Chondrocyte (in vitro differentiated cells): ENCODE results near the gene STMN3. TPM values are rescaled to one million over a fixed set of nuclear protein-coding genes. Genes with fewer than 3 reads are reported as not detected.

Experiments
- DNase-seq: peaks from one replicate; pipeline ENCODE4 v3.0.0; 2021; ENCODE audit warnings: mixed read lengths, low spot score
- H3K27ac Mint-ChIP-seq: one replicate; pipeline ENCODE4 v1.8.0; 2021; ENCODE audit warnings: mild to moderate bottlenecking, moderate library complexity, mixed read lengths; ENCODE audit not compliant: unreplicated experiment
- H3K27me3 Mint-ChIP-seq: 2 replicates; pipeline ENCODE4 v1.8.0; 2021; ENCODE audit warnings: low read depth, mixed read lengths
- H3K36me3 Mint-ChIP-seq: 2 replicates; pipeline ENCODE4 v1.8.0; 2021; ENCODE audit warnings: low read depth, mixed read lengths
- H3K4me1 Mint-ChIP-seq: 2 replicates; pipeline ENCODE4 v1.8.0; 2021; ENCODE audit warnings: low read depth, mild to moderate bottlenecking, mixed read lengths
- H3K4me3 Mint-ChIP-seq: one replicate; pipeline ENCODE4 v1.8.0; 2021; ENCODE audit warnings: mild to moderate bottlenecking, moderate library complexity, mixed read lengths; ENCODE audit not compliant: unreplicated experiment
- H3K9me3 Mint-ChIP-seq: 2 replicates; pipeline ENCODE4 v1.8.0; 2021; ENCODE audit warnings: low read depth, mixed read lengths
- total RNA-seq: library from RNA; stranded (reverse); gene quantifications from 3 replicates; pipeline ENCODE4 v1.2.1, GENCODE V29; 2021
- TF ChIP-seq, protein P1 (sequence below): fragments of 200-600 bp; sonication (generic); IDR thresholded peaks from 2 replicates; pipeline ENCODE4 v1.5.0; 2021; ENCODE audit warnings: antibody characterized with exemption, mild to moderate bottlenecking, moderate library complexity

The STMN3 gene
- total RNA-seq, 1 donor from 2014 or later, result 7.8 TPM

DNA sequence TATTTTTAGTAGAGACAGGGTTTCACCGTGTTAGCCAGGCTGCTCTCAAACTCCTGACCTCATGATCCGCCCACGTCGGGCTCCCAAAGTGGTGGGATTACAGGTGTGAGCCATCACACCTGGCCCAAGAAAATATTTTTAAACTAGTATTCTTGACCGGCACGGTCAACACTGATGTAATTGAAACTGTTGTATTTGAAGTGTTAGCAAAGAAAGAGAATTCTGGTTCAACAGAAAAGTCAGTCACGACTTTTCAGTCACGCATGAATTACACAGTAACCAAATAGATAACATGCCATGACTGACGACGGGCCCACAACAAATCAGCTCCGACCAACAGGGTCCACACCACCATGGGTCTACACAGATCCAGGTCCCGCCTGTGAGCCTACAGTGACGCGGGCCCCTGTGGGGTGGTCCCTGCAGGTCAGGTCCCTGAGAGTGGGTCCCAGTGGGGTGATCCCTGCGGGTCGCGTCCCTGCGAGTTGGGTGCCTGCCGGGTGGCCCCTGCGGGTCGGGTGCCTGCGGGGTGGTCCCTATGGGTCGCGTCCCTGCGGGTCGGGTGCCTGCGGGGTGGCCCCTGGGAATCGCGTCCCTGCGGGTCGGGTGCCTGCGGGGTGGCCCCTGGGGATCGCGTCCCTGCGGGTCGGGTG, 27.3 kb downstream of the STMN3 start:
- H3K4me1 Mint-ChIP-seq, result peaks cover 18% of the 10 kb centered on the region
- peak; percentile 83 for DNase-seq
- H3K27ac Mint-ChIP-seq, result peak overlapping the region; percentile 92
- TF ChIP-seq, protein P1, sequence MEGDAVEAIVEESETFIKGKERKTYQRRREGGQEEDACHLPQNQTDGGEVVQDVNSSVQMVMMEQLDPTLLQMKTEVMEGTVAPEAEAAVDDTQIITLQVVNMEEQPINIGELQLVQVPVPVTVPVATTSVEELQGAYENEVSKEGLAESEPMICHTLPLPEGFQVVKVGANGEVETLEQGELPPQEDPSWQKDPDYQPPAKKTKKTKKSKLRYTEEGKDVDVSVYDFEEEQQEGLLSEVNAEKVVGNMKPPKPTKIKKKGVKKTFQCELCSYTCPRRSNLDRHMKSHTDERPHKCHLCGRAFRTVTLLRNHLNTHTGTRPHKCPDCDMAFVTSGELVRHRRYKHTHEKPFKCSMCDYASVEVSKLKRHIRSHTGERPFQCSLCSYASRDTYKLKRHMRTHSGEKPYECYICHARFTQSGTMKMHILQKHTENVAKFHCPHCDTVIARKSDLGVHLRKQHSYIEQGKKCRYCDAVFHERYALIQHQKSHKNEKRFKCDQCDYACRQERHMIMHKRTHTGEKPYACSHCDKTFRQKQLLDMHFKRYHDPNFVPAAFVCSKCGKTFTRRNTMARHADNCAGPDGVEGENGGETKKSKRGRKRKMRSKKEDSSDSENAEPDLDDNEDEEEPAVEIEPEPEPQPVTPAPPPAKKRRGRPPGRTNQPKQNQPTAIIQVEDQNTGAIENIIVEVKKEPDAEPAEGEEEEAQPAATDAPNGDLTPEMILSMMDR, result no peak
- H3K4me3 Mint-ChIP-seq, result peak overlapping the region; percentile 65
- no peaks in the 10 kb centered on the region for H3K36me3 Mint-ChIP-seq
- H3K27me3 Mint-ChIP-seq, result no peaks in the 10 kb centered on the region
- no peaks in the 10 kb centered on the region for H3K9me3 Mint-ChIP-seq

DNA sequence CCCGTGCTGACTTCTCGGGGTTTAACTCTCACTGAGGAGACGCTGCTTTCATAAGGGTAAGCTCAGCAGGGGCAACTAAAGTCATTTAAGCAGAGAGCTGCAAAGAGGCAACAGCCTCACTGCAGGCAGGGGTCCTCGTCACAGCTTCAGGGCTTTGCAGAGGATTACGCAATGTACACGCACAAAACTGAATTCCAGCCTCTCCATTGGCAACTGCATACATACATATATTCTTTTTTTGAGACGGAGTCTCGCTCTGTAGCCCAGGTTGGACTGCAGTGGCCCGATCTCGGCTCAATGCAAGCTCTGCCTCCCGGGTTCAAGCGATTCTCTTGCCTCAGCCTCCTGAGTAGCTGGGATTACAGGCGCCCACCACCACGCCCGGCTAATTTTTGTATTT, 28.7 kb downstream of the STMN3 start:
- no peak overlapping the region for H3K4me3 Mint-ChIP-seq

DNA sequence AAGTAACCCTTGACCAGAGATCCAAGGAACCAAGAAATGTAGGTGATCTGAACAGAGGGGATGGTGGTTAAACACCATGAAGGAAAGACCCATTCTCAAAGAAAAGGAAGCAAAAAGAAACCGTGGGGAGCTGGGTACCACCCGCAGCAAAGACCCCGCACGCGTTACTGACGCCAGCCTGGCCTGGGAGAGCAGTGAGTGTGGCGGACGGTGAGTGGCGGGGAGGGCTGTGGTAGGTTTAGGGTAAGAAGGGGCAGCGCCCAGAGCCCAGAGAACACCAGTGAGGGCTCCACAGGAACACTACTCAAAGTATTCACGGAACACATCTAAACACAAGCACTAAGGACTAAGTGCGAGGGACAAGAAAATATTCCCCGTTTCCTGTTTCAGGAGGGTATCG, 30.5 kb downstream of the STMN3 start:
- peak; percentile 81 for DNase-seq
- H3K27me3 Mint-ChIP-seq, result no peaks in the 10 kb centered on the region
- no peak overlapping the region for H3K27ac Mint-ChIP-seq
- H3K9me3 Mint-ChIP-seq, result no peaks in the 10 kb centered on the region
- TF ChIP-seq, protein P1, result no peak
- peaks cover 3% of the 10 kb centered on the region for H3K36me3 Mint-ChIP-seq
- H3K4me3 Mint-ChIP-seq, result no peak overlapping the region
- H3K4me1 Mint-ChIP-seq, result peaks cover 10% of the 10 kb centered on the region

More for the DNA sequence above, 28.7 kb downstream of the STMN3 start:
- Mint-ChIP-seq H3K36me3 (no peaks in the 10 kb centered on the region), H3K27me3 (no peaks in the 10 kb centered on the region), H3K9me3 (no peaks in the 10 kb centered on the region), H3K4me1 (peaks cover 20% of the 10 kb centered on the region), H3K27ac (no peak overlapping the region)
- TF ChIP-seq, protein P1, result peak; percentile 19
- DNase-seq, result peak; percentile 11

DNA sequence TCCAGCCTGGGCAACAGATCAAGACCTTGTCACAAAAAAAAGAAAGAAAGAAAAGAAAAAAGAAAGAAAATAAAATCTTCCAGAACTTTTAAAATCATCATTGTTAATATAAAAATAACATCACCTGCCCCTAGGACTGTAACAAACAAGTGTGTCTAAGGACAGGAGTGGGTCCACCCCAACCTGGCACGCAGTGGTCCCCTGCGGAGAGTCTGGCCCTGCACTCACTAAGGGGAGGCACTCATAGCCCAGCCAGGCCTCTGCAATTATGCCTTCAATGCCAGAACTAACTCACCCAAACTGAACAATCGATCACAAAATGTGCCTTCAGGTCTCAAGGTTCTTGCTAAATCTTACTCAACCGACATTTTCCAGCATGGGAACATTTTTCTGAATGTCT, 31.1 kb downstream of the STMN3 start:
- H3K9me3 Mint-ChIP-seq, result no peaks in the 10 kb centered on the region
- no peak overlapping the region for H3K4me3 Mint-ChIP-seq
- H3K4me1 Mint-ChIP-seq, result peaks cover 10% of the 10 kb centered on the region
- H3K36me3 Mint-ChIP-seq, result peaks cover 3% of the 10 kb centered on the region
- no peaks in the 10 kb centered on the region for H3K27me3 Mint-ChIP-seq
- H3K27ac Mint-ChIP-seq, result peak overlapping the region; percentile 22
- peak; percentile 36 for DNase-seq
- TF ChIP-seq, protein P1, result no peak

DNA sequence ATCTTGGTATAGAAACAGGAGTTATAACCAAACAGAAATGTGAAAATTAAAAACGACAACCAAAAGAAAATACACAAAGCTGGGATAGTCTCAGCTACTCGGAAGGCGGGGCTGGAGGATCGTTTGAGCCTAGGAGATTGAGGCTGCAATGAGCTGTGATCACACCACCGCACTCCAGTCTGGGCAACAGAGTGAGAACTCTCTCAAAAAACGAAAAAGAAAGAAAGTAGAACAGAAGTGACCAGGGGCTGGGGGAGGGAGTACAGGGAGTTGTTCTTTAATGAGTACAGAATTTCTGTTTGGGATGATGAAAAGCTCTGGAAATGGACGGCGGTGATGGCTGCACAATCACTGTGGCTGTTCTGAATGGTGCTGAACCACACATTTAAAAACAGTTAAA, 32.2 kb downstream of the STMN3 start:
- Mint-ChIP-seq H3K27ac (no peak overlapping the region), H3K4me3 (no peak overlapping the region), H3K27me3 (no peaks in the 10 kb centered on the region), H3K9me3 (no peaks in the 10 kb centered on the region), H3K36me3 (peaks cover 5% of the 10 kb centered on the region), H3K4me1 (peaks cover 10% of the 10 kb centered on the region)
- DNase-seq, result peak; percentile 7
- TF ChIP-seq, protein P1, result no peak
